ENCODE results near the gene SLC6A4. TPM values are rescaled to one million over a fixed set of nuclear protein-coding genes. Genes with fewer than 3 reads are reported as not detected.
"Not testable (repeated sequence)": the region's sequence is repeated elsewhere in the genome, so short reads cannot be mapped to it uniquely, and the experiment has no call there.

Gene SLC6A4
- total RNA-seq, 1 experiment from 2014 or later: 0.16 TPM

GRCh38 chr17:30232015-30232823, 3.3 kb downstream of the SLC6A4 start:
- Histone ChIP-seq H3K4me1 (no peaks in the 10 kb centered on the region), H3K27ac (no peak overlapping the region), H3K4me3 (no peak overlapping the region), H3K36me3 (no peaks in the 10 kb centered on the region), H3K27me3 (peaks cover 27% of the 10 kb centered on the region), H3K9me3 (replicated peaks) (no peaks in the 10 kb centered on the region)
- no peak for DNase-seq

- DNase-seq: no peak
- no peak overlapping the region for H3K4me3 ChIP-seq
- H3K36me3 ChIP-seq: no peaks in the 10 kb centered on the region
- no peak overlapping the region for H3K27ac ChIP-seq
- H3K4me1 ChIP-seq: no peaks in the 10 kb centered on the region
- peaks cover 18% of the 10 kb centered on the region; the same call in 1 of the 2 replicates for H3K27me3 ChIP-seq
- no peaks in the 10 kb centered on the region for H3K9me3 ChIP-seq (replicated peaks)
Observed at GRCh38 chr17:30230596-30231125, 4.8 kb downstream of the SLC6A4 start.

DNA sequence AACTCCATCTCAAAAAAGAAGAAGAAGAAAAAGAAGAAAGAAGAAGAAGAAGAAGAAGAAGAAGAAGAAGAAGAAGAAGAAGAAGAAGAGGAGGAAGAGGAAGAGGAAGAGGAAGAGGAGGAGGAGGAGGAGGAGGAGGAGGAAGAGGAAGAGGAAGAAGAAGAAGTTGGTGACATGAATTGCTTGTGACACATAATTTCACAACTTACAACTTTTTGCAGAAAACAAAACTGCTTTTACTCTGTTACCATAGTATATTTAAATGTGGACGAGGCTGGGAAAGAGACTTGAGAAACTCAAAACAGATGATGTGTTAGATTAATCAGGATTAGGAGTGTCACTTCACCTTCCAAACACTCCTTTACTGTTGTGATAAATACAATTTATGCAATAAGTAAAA, 5.5 kb downstream of the SLC6A4 start:
- H3K36me3 ChIP-seq; DNase-seq; H3K27ac ChIP-seq; H3K9me3 ChIP-seq (replicated peaks); H3K4me1 ChIP-seq; H3K4me3 ChIP-seq: not testable (repeated sequence)
- H3K27me3 ChIP-seq: peaks cover 18% of the 10 kb centered on the region; the same call in 1 of the 2 replicates

- DNase-seq: no peak
- Histone ChIP-seq H3K36me3 (no peaks in the 10 kb centered on the region), H3K27ac (no peak overlapping the region), H3K4me3 (no peak overlapping the region), H3K9me3 (replicated peaks) (no peaks in the 10 kb centered on the region), H3K4me1 (no peaks in the 10 kb centered on the region), H3K27me3 (peaks cover 12% of the 10 kb centered on the region; the same call in 1 of the 2 replicates)
Observed at GRCh38 chr17:30229012-30229411, 6.5 kb downstream of the SLC6A4 start.

DNA sequence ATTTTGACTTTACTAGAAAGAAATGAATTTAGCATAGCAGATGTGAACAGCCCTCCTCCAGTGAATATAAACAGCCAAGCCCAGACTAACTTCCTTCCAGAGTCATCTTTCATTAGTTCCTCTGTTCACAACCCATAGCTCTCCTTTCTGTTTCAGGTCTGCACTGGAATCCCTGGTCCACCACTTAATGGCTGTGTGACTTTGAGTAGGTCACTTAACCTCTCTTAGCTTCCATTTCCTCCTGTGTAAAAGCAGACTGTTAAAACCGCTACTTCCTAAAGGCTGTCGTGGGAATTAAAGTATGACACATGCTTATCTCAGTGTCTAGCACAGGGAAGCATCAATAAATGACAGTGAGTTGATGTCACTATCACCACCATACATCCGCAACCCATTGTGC, 7.5 kb downstream of the SLC6A4 start:
- peaks cover 4% of the 10 kb centered on the region; the same call in 1 of the 2 replicates for H3K27me3 ChIP-seq
- H3K9me3 ChIP-seq (replicated peaks): no peaks in the 10 kb centered on the region
- H3K36me3 ChIP-seq: no peaks in the 10 kb centered on the region
- no peak overlapping the region for H3K27ac ChIP-seq
- no peak overlapping the region for H3K4me3 ChIP-seq
- DNase-seq: no peak
- no peaks in the 10 kb centered on the region for H3K4me1 ChIP-seq

DNA sequence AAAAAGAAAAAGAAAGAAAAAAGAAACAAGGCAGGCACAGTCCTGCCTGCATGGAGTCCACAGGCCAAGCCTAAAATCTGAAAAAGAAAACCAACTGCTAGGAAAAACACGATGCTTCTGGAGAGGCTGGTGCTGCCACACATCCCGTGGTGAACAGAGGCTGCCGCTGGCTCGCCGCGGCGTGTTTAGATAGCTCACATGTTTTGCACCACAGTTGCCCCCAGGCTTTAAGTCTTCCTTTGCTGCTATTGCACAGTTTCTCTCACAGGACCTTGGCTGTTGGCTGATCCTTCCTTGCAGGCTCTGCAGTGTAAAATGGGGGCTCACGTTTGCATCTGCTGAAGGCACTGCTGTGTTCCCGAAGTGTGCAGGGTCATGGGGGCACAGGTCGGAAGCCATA, 8.6 kb downstream of the SLC6A4 start:
- Histone ChIP-seq H3K36me3 (no peaks in the 10 kb centered on the region), H3K9me3 (replicated peaks) (no peaks in the 10 kb centered on the region), H3K4me3 (no peak overlapping the region), H3K4me1 (no peaks in the 10 kb centered on the region), H3K27ac (no peak overlapping the region), H3K27me3 (no peaks in the 10 kb centered on the region)
- DNase-seq: peak; percentile 56 to 71

DNA sequence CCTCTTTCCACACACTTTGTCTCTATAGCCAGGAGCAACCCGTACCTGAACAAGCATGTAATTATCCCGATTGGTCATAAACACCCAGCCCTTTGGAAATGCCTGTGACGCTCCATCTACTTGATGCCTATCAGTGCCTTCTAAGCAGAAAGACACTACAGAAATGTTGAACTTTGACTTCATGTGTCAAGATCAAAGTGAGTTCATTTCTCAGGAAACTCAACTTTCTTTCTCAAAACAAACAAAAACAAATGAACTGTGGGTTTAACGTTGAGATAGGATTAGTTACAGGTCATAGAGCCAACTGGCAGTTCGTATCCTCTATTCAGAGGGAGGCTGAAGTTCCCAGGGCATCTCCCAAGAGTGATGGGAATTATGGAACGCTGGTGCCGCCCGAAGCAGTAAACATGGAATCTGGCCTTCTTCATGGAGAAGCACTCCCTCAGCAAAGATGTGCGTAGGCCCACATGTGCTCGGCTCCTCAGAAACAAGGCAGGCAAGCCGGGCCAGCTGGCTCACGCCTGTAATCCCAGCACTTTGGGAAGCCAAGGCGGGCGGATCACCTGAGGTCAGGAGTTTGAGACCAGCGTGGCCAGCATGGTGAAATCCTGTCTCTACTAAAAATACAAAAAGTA, 9.5 kb downstream of the SLC6A4 start:
- Histone ChIP-seq H3K9me3 (replicated peaks) (no peaks in the 10 kb centered on the region), H3K27me3 (no peaks in the 10 kb centered on the region), H3K27ac (no peak overlapping the region), H3K36me3 (no peaks in the 10 kb centered on the region), H3K4me3 (no peak overlapping the region), H3K4me1 (no peaks in the 10 kb centered on the region)
- DNase-seq: no peak

DNA sequence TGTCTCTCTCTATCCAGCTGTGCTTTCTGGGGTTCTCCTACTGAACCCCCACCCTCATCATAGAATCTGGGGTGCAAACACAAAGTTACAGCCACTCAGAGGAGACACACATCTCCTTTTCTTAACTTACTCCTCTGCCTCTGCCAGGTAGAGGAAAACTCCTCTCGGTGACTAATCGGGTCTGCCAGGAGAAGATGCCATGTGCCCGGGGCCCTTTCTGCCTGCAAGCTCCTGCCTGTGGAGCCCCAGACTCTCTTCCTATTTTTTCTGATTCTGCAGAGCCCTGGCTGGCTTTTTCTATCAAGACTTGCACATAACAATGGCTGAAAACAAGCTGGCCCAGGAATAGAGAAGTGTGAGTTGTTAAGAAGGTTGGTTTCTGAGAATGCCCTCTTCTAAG, 10.4 kb downstream of the SLC6A4 start:
- no peak for DNase-seq
- Histone ChIP-seq H3K9me3 (replicated peaks) (no peaks in the 10 kb centered on the region), H3K27ac (no peak overlapping the region), H3K36me3 (no peaks in the 10 kb centered on the region), H3K4me3 (no peak overlapping the region), H3K4me1 (no peaks in the 10 kb centered on the region), H3K27me3 (no peaks in the 10 kb centered on the region)

DNA sequence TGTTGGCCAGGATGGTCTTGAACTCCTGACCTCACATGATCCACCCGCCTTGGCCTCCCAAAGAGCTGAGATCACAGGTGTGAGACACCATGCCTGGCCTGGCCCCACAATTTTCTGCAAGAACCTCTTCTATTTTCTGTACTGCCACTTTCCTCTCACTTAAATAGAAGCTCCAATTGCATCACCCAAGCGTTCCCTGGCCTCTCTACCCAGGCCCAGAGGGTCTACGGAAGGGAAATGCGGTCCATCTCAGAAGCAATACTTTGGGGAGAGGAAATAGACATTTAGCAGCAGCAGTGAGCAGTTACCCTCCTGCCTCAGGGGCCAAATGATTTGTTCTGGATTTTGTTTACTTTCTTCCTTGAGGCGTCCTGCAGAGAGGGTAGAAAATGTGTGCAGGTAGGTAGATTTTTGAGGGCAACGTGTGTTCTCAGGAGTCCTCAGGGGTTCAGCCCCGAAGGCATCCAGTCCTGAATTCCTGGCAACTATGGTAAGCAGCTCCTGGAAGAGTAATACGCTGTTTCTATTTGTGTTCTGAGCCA, 11.0 kb downstream of the SLC6A4 start:
- H3K27ac ChIP-seq: no peak overlapping the region
- H3K4me1 ChIP-seq: no peaks in the 10 kb centered on the region
- DNase-seq: no peak
- H3K9me3 ChIP-seq (replicated peaks): no peaks in the 10 kb centered on the region
- no peaks in the 10 kb centered on the region for H3K36me3 ChIP-seq
- no peak overlapping the region for H3K4me3 ChIP-seq
- no peaks in the 10 kb centered on the region for H3K27me3 ChIP-seq

GRCh38 chr17:30222721-30223175, 12.7 kb downstream of the SLC6A4 start:
- H3K27me3 ChIP-seq: no peaks in the 10 kb centered on the region
- H3K27ac ChIP-seq: no peak overlapping the region
- no peaks in the 10 kb centered on the region for H3K9me3 ChIP-seq (replicated peaks)
- no peaks in the 10 kb centered on the region for H3K4me1 ChIP-seq
- no peaks in the 10 kb centered on the region for H3K36me3 ChIP-seq
- no peak overlapping the region for H3K4me3 ChIP-seq
- no peak for DNase-seq

DNA sequence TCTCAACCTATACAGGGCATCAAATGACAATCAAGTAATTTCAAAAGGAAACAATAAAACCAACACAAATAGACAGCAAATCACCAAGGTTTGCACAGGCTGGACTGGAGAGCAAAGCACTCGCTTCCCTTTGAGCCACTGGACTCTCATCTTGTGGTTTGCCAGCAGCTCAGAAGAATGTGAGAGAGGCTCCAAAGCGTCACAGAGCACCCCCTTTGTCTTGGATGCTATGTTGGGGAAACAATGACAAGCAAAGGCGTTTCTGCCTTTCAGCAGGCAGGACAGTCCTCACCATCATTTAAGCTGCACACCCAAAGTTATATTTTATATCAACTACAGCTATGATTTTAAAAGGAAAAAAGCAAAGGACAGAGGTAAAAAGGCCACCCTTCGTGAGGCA, 13.2 kb downstream of the SLC6A4 start:
- H3K4me3 ChIP-seq: no peak overlapping the region
- DNase-seq: no peak
- H3K27ac ChIP-seq: no peak overlapping the region
- no peaks in the 10 kb centered on the region for H3K4me1 ChIP-seq
- H3K9me3 ChIP-seq (replicated peaks): no peaks in the 10 kb centered on the region
- H3K27me3 ChIP-seq: no peaks in the 10 kb centered on the region
- H3K36me3 ChIP-seq: no peaks in the 10 kb centered on the region

DNA sequence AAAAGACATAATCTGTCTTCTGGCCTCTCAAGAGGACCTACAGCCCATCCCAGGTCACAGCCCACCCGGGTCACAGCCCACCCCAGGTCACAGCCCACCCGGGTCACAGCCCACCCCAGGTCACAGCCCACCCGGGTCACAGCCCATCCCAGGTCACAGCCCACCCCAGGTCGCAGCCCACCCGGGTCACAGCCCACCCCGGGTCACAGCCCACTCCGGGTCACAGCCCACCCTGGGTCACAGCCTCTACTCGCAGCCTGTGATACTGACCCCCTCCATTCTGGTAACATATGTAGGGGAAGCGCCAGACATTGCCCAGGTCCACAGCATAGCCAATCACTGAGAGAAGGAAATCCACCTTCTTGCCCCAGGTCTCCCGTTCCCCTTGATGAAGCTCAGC, 14.2 kb downstream of the SLC6A4 start:
- Histone ChIP-seq H3K4me3 (no peak overlapping the region), H3K36me3 (no peaks in the 10 kb centered on the region), H3K4me1 (no peaks in the 10 kb centered on the region), H3K27me3 (no peaks in the 10 kb centered on the region), H3K27ac (no peak overlapping the region), H3K9me3 (replicated peaks) (no peaks in the 10 kb centered on the region)
- no peak for DNase-seq

DNA sequence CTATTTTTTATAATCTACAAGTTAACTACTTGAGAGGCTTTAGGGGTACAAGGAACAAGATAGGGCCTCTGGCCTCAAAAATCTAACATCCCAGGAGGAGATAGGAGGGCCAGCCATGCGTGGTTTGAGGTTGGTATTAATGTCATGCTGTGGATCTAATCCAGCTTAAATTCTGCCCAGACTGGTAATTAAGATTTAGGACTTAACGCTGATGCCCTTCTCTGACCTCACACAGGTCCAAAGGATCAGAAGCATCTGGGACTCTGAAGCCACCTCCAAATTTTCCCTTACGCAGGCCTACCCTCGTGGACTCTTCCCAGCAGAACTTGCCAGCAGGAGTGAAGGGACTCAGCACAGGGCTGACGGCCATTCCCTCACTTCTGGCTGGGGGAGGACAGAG, 15.1 kb downstream of the SLC6A4 start:
- no peak for DNase-seq
- Histone ChIP-seq H3K36me3 (no peaks in the 10 kb centered on the region), H3K9me3 (replicated peaks) (no peaks in the 10 kb centered on the region), H3K4me3 (no peak overlapping the region), H3K4me1 (no peaks in the 10 kb centered on the region), H3K27me3 (no peaks in the 10 kb centered on the region), H3K27ac (no peak overlapping the region)

DNA sequence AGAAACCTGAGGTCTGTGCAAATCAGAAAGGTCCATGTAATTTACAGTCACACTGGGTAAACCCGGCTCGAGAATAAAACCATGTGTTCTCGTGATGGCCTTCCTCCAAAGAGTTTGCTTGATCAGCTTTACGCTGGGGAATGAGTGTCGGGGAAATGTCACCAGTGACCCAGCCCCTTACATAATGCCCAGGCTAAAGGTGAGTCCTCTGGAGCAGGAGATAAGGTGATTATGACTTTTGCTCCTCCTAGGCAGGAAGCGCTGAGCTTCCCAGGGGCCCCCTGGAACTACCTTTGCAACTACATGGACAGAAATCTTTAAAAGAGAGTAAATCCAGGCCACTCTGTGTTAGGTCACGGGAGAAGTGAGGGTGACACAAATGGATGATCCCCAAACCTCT, 15.7 kb downstream of the SLC6A4 start:
- Histone ChIP-seq H3K36me3 (no peaks in the 10 kb centered on the region), H3K9me3 (replicated peaks) (no peaks in the 10 kb centered on the region), H3K4me1 (no peaks in the 10 kb centered on the region), H3K4me3 (no peak overlapping the region), H3K27ac (no peak overlapping the region), H3K27me3 (no peaks in the 10 kb centered on the region)
- no peak for DNase-seq

- no peaks in the 10 kb centered on the region for H3K4me1 ChIP-seq
- DNase-seq: no peak
- no peak overlapping the region for H3K4me3 ChIP-seq
- no peaks in the 10 kb centered on the region for H3K36me3 ChIP-seq
- no peak overlapping the region for H3K27ac ChIP-seq
- H3K9me3 ChIP-seq (replicated peaks): no peaks in the 10 kb centered on the region
- no peaks in the 10 kb centered on the region for H3K27me3 ChIP-seq
Observed at GRCh38 chr17:30219315-30219714, 16.2 kb downstream of the SLC6A4 start.
